ENCODE measurements around the gene ATF7. TPM values are rescaled to one million over a fixed set of nuclear protein-coding genes. Genes with fewer than 3 reads are reported as not detected.

ATF7 gene
- total RNA-seq, 4 donors from 2014 or later = 14.2 to 29.7 (median 26.8) TPM

DNA sequence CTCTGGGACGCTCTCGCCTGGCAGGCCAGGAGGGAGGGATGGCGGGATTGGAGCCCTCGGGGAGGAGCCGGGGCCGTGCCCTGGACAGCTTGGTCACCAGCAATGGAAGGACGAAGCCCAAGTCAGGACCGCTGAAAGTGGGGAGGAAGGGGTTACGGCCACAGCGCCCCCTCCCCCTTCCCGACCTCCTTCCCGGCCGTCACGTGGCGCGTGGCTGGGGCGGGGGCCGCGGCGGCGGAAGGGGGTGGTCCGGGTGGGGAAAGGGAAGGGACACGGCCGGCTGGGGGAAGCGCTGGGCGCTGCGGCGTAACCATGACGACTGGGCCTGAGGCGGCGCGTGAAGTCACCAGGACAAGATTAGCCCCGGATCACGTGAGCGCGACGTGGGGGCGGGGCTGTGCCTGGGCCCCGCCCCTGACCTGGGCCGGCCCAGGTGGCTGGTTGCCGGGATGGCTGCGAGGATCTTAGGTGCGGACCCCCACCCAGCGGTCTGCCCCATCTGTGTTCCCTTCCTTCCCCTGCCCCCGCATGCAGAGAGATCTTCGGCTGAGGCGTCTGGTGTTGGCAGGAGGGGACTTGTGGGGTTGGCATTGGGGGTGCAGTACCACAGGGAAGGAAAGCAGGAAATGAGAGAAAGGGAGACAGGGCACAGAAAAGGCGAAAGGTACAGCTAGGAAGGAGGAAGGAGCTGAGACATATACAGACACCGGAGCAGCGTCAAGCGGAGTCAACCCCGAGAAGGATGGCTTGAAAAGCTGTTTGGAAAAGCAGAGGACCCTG is 133.2 kb downstream of the ATF7 start:
- peak; percentile 93 for DNase-seq
- in situ Hi-C loops (cut with MboI; ENCODE audit: low pct_ligation_motif_present in 1 of 4, low pct_unique_long_range_greater_than_20kb in 1 of 4, low sequenced_read_pairs in 3 of 4) (no loop called here), intact Hi-C loops (cut with DNase I; ENCODE audit: low total_unique reads) (no loop called here)
- TF ChIP-seq POLR2AphosphoS5 (IDR thresholded peaks at IDR 0.05) = peak; percentile 48 to 80 (median 80)
- no peak for TF ChIP-seq EP300 (IDR thresholded peaks at IDR 0.05; ENCODE audit: low read depth)
- TF ChIP-seq, protein P1, sequence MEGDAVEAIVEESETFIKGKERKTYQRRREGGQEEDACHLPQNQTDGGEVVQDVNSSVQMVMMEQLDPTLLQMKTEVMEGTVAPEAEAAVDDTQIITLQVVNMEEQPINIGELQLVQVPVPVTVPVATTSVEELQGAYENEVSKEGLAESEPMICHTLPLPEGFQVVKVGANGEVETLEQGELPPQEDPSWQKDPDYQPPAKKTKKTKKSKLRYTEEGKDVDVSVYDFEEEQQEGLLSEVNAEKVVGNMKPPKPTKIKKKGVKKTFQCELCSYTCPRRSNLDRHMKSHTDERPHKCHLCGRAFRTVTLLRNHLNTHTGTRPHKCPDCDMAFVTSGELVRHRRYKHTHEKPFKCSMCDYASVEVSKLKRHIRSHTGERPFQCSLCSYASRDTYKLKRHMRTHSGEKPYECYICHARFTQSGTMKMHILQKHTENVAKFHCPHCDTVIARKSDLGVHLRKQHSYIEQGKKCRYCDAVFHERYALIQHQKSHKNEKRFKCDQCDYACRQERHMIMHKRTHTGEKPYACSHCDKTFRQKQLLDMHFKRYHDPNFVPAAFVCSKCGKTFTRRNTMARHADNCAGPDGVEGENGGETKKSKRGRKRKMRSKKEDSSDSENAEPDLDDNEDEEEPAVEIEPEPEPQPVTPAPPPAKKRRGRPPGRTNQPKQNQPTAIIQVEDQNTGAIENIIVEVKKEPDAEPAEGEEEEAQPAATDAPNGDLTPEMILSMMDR (IDR thresholded peaks at IDR 0.05) = peak in 1 of 5 experiments; percentile 12
- TF ChIP-seq POLR2A (IDR thresholded peaks at IDR 0.05) = peak; percentile 89
- Histone ChIP-seq H3K9me3 (no peaks in the 10 kb centered on the region), H3K27ac (peak overlapping the region; percentile 75 to 90 (median 86)), H3K27me3 (no peaks in the 10 kb centered on the region), H3K36me3 (no peaks in the 10 kb centered on the region), H3K4me1 (peaks cover 14 to 39% (median 22%) of the 10 kb centered on the region in 4 donors), H3K4me3 (peak overlapping the region; percentile 39 to 67 (median 50))
- WGBS, 2 donors (ENCODE audit: low coverage in 1 of 2) = 1 to 3% methylated on average over 5 to 32 of the region's 52 CpGs

DNA sequence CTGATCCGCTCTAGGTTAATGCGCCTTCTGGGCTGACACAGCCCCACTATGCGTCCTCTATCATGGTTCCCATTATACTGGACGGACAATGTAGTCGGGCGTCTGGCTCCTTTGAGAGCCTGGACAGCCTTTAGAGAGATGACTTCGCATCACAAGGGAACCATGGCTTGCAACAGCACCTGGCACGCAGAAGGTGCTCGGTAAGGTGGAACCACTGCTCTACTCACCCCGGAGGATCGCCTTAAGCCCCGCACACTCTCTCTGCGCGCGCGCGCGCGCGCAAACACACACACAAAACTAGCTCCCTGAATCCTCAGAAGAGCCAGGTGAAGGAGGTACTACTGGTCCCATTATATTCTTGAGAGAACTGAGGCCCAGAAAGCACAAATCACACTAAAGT is 134.0 kb downstream of the ATF7 start:
- intact Hi-C loops (cut with DNase I; ENCODE audit: low total_unique reads) (no loop called here), in situ Hi-C loops (cut with MboI; ENCODE audit: low pct_ligation_motif_present in 1 of 4, low pct_unique_long_range_greater_than_20kb in 1 of 4, low sequenced_read_pairs in 3 of 4) (no loop called here)
- WGBS, 2 donors (ENCODE audit: low coverage in 1 of 2) = 73% methylated on average over 20 of the region's 20 CpGs; no CpG with 5 or more reads in 1 of the 2 donors
- no peaks in the 10 kb centered on the region for H3K9me3 ChIP-seq
- H3K27ac ChIP-seq = peak overlapping the region; percentile 75 to 90 (median 86)
- peak overlapping the region in 2 of 4 donors; percentile 54 to 67 for H3K4me3 ChIP-seq
- no peaks in the 10 kb centered on the region for H3K36me3 ChIP-seq
- H3K27me3 ChIP-seq = no peaks in the 10 kb centered on the region
- DNase-seq = no peak
- H3K4me1 ChIP-seq = peaks cover 14 to 37% (median 22%) of the 10 kb centered on the region in 4 donors
- TF ChIP-seq POLR2A (IDR thresholded peaks at IDR 0.05) (no peak), EP300 (IDR thresholded peaks at IDR 0.05; ENCODE audit: low read depth) (no peak), POLR2AphosphoS5 (IDR thresholded peaks at IDR 0.05) (no peak)
- TF ChIP-seq, protein P1 (IDR thresholded peaks at IDR 0.05) = no peak

DNA sequence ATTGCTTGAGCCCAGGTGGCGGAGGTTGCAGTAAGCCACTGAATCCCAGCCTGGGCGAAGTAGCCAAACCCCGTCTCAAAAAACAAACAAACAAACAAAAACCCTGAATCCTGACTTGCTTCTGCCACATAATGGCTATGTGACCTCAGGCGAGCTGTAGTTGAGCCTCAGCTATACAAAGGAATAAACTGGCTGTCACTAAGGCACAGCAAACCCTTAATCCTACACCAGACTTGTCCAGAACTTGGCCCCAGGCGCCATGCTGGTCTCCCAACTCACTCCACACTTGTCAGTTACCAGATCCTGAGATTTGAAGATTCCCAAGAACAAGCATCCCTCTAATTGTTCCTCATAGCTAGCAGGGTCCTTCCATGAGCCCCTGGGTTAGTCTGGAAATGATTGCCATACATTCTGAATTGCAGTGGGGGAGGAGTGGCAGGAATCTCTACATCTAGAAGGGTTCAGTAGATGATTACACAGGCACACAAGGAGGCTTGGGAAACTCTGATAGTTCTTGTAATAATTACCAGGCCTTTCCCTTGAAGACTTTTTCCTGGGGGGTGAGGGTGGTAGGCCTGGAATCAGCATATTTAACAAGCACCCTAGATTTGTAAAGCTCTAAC is 136.8 kb downstream of the ATF7 start:
- DNase-seq = no peak
- WGBS, 2 donors (ENCODE audit: low coverage in 1 of 2) = 95% methylated on average over 5 of the region's 5 CpGs; no CpG with 5 or more reads in 1 of the 2 donors
- no peaks in the 10 kb centered on the region for H3K27me3 ChIP-seq
- H3K4me3 ChIP-seq = no peak overlapping the region
- TF ChIP-seq EP300 (IDR thresholded peaks at IDR 0.05; ENCODE audit: low read depth) (no peak), POLR2A (IDR thresholded peaks at IDR 0.05) (no peak)
- TF ChIP-seq, protein P1 (IDR thresholded peaks at IDR 0.05) = no peak
- in situ Hi-C loops (cut with MboI; ENCODE audit: low pct_ligation_motif_present in 1 of 4, low pct_unique_long_range_greater_than_20kb in 1 of 4, low sequenced_read_pairs in 3 of 4) = no loop called here
- no peaks in the 10 kb centered on the region for H3K36me3 ChIP-seq
- intact Hi-C loops (cut with DNase I; ENCODE audit: low total_unique reads) = loop anchor here (2.0 kb wide), 1 partner anchor 19 kb away; no protein-coding TSS in a partner anchor
- no peaks in the 10 kb centered on the region for H3K9me3 ChIP-seq
- no peak overlapping the region for H3K27ac ChIP-seq
- peaks cover 9 to 21% (median 14%) of the 10 kb centered on the region in 4 donors for H3K4me1 ChIP-seq

DNA sequence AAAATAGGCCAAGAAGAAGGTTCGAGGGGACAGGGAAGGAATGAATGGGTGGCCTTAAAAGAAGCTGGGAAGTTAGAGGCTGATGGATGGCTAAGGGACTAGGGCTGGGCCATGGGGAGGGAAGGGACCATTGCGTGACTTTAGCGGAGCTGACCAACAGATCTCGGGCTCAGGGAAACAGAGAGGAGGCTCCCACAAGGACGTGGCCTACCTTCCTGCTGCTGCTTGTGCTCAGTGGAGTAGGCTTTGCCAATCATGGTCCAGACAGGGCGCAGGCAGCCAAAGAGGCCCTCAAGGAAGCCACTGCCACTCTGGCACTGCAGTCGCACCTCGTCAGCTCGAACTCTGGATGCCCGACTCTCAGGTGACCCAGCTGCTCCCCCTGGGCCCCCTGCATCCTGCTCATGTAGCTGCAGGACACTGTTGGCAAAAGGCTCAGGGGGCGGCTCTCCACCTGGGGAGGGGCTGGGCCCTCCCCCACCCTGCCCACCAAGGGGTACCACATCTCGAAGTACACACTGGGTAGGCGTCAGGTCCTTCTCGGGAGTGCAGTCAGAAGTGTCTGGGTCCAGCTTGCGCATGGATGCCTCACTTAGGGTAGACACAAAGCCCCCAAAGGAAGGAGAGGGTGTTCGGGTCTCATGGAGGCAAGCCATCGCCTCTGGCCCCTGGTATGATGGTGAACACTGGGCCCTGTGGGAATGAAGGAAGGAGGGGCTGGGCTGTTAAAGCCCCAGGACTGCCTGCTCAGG is 139.3 kb downstream of the ATF7 start:
- in situ Hi-C loops (cut with MboI; ENCODE audit: low pct_ligation_motif_present in 1 of 4, low pct_unique_long_range_greater_than_20kb in 1 of 4, low sequenced_read_pairs in 3 of 4) (no loop called here), intact Hi-C loops (cut with DNase I; ENCODE audit: low total_unique reads) (no loop called here)
- peaks cover under 1 to 11% (median 9%) of the 10 kb centered on the region in 4 donors for H3K4me1 ChIP-seq
- TF ChIP-seq POLR2AphosphoS5 (IDR thresholded peaks at IDR 0.05) = peak in 1 of 3 donors; percentile 12
- no peak for TF ChIP-seq POLR2A (IDR thresholded peaks at IDR 0.05)
- no peak overlapping the region for H3K27ac ChIP-seq
- H3K4me3 ChIP-seq = no peak overlapping the region
- no peaks in the 10 kb centered on the region for H3K27me3 ChIP-seq
- no peaks in the 10 kb centered on the region for H3K36me3 ChIP-seq
- H3K9me3 ChIP-seq = no peaks in the 10 kb centered on the region
- DNase-seq = no peak
- WGBS, 2 donors (ENCODE audit: low coverage in 1 of 2) = 83 to 100% methylated on average over 1 to 17 of the region's 17 CpGs
